ENCODE data around the gene PLEKHN1.

Gene PLEKHN1

DNA sequence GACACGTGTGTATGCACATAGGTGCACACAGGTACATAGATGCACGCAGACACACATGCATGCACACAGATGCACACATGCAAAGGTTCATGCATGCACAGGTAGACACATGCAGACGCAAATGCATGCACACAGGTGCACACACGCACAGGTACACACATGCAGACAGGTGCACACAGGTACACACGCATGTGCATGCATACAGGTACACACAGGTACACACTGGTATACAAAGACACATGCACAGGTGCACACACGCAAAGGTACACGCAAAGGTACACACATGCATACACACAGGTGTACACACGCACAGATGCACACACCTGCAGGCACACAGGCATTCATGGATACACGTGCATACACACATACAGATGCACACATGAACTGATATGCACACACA, 16.0 kb upstream of the PLEKHN1 start:
- H3K9me3 ChIP-seq (ENCODE audit: insufficient read depth, low read length, severe bottlenecking): no peaks in the 10 kb centered on the region
- no peak overlapping the region for H3K27ac ChIP-seq (ENCODE audit: low read length)
- no peak for DNase-seq
- peaks cover 99% of the 10 kb centered on the region for H3K36me3 ChIP-seq (ENCODE audit: insufficient read depth, low read length)
- no peaks in the 10 kb centered on the region for H3K4me1 ChIP-seq (ENCODE audit: insufficient read depth, low read length)
- H3K27me3 ChIP-seq (ENCODE audit: insufficient read depth, low read length, poor library complexity): no peaks in the 10 kb centered on the region
- H3K79me2 ChIP-seq (ENCODE audit: insufficient read depth, low read length): no peaks in the 10 kb centered on the region
- H3K4me2 ChIP-seq (ENCODE audit: insufficient read depth, low read length): no peak overlapping the region
- ATAC-seq (ENCODE audit: insufficient read depth, low read depth): no peak
- H3K4me3 ChIP-seq (ENCODE audit: low read depth in 1 of 2, low read length in 2 of 2): no peak overlapping the region
- peaks cover 62% of the 10 kb centered on the region for H4K20me1 ChIP-seq (ENCODE audit: insufficient read depth, low read length)
- no peak for TF ChIP-seq EZH2 (IDR thresholded peaks at IDR 0.05; ENCODE audit: borderline replicate concordance, low read depth, low read length, severe bottlenecking)
- TF ChIP-seq CTCF (IDR thresholded peaks at IDR 0.05; ENCODE audit: borderline replicate concordance, extremely low read depth, low read length, poor library complexity, severe bottlenecking): no peak
- H3K9ac ChIP-seq (ENCODE audit: low read depth, low read length): no peak overlapping the region
- no peak overlapping the region for H2AFZ ChIP-seq (ENCODE audit: low read depth, low read length)

GRCh38 chr1:950881-951280, 15.4 kb upstream of the PLEKHN1 start:
- Histone ChIP-seq H2AFZ (ENCODE audit: low read depth, low read length) (no peak overlapping the region), H3K36me3 (ENCODE audit: insufficient read depth, low read length) (peaks cover 99% of the 10 kb centered on the region), H4K20me1 (ENCODE audit: insufficient read depth, low read length) (peaks cover 67% of the 10 kb centered on the region), H3K27ac (ENCODE audit: low read length) (no peak overlapping the region), H3K27me3 (ENCODE audit: insufficient read depth, low read length, poor library complexity) (no peaks in the 10 kb centered on the region), H3K4me3 (ENCODE audit: low read depth in 1 of 2, low read length in 2 of 2) (no peak overlapping the region), H3K9ac (ENCODE audit: low read depth, low read length) (no peak overlapping the region), H3K4me1 (ENCODE audit: insufficient read depth, low read length) (no peaks in the 10 kb centered on the region; the same call in 1 of the 2 replicates), H3K79me2 (ENCODE audit: insufficient read depth, low read length) (peaks cover 3% of the 10 kb centered on the region; the same call in 1 of the 2 replicates), H3K4me2 (ENCODE audit: insufficient read depth, low read length) (no peak overlapping the region), H3K9me3 (ENCODE audit: insufficient read depth, low read length, severe bottlenecking) (no peaks in the 10 kb centered on the region)
- DNase-seq (no peak), ATAC-seq (ENCODE audit: insufficient read depth, low read depth) (no peak)
- TF ChIP-seq CTCF (IDR thresholded peaks at IDR 0.05; ENCODE audit: borderline replicate concordance, extremely low read depth, low read length, poor library complexity, severe bottlenecking) (no peak), EZH2 (IDR thresholded peaks at IDR 0.05; ENCODE audit: borderline replicate concordance, low read depth, low read length, severe bottlenecking) (no peak)

GRCh38 chr1:951364-951763, 14.9 kb upstream of the PLEKHN1 start:
- Histone ChIP-seq H2AFZ (ENCODE audit: low read depth, low read length) (no peak overlapping the region), H3K9me3 (ENCODE audit: insufficient read depth, low read length, severe bottlenecking) (no peaks in the 10 kb centered on the region), H3K27ac (ENCODE audit: low read length) (no peak overlapping the region), H3K9ac (ENCODE audit: low read depth, low read length) (no peak overlapping the region), H4K20me1 (ENCODE audit: insufficient read depth, low read length) (peaks cover 66% of the 10 kb centered on the region), H3K4me2 (ENCODE audit: insufficient read depth, low read length) (no peak overlapping the region), H3K4me1 (ENCODE audit: insufficient read depth, low read length) (no peaks in the 10 kb centered on the region; the same call in 1 of the 2 replicates), H3K4me3 (ENCODE audit: low read depth in 1 of 2, low read length in 2 of 2) (no peak overlapping the region), H3K36me3 (ENCODE audit: insufficient read depth, low read length) (peaks cover 99% of the 10 kb centered on the region), H3K27me3 (ENCODE audit: insufficient read depth, low read length, poor library complexity) (no peaks in the 10 kb centered on the region), H3K79me2 (ENCODE audit: insufficient read depth, low read length) (peaks cover 8% of the 10 kb centered on the region; the same call in 1 of the 2 replicates)
- DNase-seq: no peak
- ATAC-seq (ENCODE audit: insufficient read depth, low read depth): no peak
- TF ChIP-seq EZH2 (IDR thresholded peaks at IDR 0.05; ENCODE audit: borderline replicate concordance, low read depth, low read length, severe bottlenecking): no peak
- TF ChIP-seq CTCF (IDR thresholded peaks at IDR 0.05; ENCODE audit: borderline replicate concordance, extremely low read depth, low read length, poor library complexity, severe bottlenecking): peak; percentile 39

DNA sequence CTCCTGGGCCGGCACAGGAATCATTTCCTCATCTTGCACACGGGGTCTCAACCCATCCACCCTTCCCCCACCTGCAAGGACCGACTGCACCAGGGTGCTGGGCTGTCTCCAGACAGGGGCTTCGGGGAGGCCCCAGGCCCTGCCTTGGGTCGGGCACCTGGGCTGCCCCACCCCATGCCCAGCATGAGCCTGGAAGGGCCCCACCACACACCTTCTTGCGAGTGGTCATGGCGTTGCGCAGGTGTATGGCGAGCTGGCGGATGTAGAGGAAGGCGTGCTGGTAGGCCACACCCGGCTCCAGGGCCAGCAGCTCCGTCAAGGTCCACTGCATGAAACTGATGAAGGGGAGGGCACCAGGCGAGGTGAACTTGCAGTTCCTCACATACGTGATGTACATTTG, 14.1 kb upstream of the PLEKHN1 start:
- Histone ChIP-seq H3K9me3 (ENCODE audit: insufficient read depth, low read length, severe bottlenecking) (no peaks in the 10 kb centered on the region), H3K27me3 (ENCODE audit: insufficient read depth, low read length, poor library complexity) (no peaks in the 10 kb centered on the region), H2AFZ (ENCODE audit: low read depth, low read length) (no peak overlapping the region), H3K27ac (ENCODE audit: low read length) (no peak overlapping the region), H3K4me1 (ENCODE audit: insufficient read depth, low read length) (peaks cover 7% of the 10 kb centered on the region), H3K4me2 (ENCODE audit: insufficient read depth, low read length) (no peak overlapping the region), H3K9ac (ENCODE audit: low read depth, low read length) (no peak overlapping the region), H3K79me2 (ENCODE audit: insufficient read depth, low read length) (peaks cover 17% of the 10 kb centered on the region), H3K4me3 (ENCODE audit: low read depth in 1 of 2, low read length in 2 of 2) (no peak overlapping the region), H3K36me3 (ENCODE audit: insufficient read depth, low read length) (peaks cover 100% of the 10 kb centered on the region), H4K20me1 (ENCODE audit: insufficient read depth, low read length) (peaks cover 69% of the 10 kb centered on the region)
- TF ChIP-seq CTCF (IDR thresholded peaks at IDR 0.05; ENCODE audit: borderline replicate concordance, extremely low read depth, low read length, poor library complexity, severe bottlenecking) (no peak), EZH2 (IDR thresholded peaks at IDR 0.05; ENCODE audit: borderline replicate concordance, low read depth, low read length, severe bottlenecking) (no peak)
- no peak for ATAC-seq (ENCODE audit: insufficient read depth, low read depth)
- no peak for DNase-seq
